HG03457 (cell line): ENCODE results near the gene ZSWIM5.
"Not testable (repeated sequence)": the region's sequence is repeated elsewhere in the genome, so short reads cannot be mapped to it uniquely, and the experiment has no call there.

ENCODE experiments used
- ATAC-seq: cut with Tn5 transposase; IDR thresholded peaks from one replicate; pipeline ENCODE4 v1.9.1; 2021; ENCODE audit warnings: moderate number of reproducible peaks; ENCODE audit not compliant: unreplicated experiment

The ZSWIM5 gene

DNA sequence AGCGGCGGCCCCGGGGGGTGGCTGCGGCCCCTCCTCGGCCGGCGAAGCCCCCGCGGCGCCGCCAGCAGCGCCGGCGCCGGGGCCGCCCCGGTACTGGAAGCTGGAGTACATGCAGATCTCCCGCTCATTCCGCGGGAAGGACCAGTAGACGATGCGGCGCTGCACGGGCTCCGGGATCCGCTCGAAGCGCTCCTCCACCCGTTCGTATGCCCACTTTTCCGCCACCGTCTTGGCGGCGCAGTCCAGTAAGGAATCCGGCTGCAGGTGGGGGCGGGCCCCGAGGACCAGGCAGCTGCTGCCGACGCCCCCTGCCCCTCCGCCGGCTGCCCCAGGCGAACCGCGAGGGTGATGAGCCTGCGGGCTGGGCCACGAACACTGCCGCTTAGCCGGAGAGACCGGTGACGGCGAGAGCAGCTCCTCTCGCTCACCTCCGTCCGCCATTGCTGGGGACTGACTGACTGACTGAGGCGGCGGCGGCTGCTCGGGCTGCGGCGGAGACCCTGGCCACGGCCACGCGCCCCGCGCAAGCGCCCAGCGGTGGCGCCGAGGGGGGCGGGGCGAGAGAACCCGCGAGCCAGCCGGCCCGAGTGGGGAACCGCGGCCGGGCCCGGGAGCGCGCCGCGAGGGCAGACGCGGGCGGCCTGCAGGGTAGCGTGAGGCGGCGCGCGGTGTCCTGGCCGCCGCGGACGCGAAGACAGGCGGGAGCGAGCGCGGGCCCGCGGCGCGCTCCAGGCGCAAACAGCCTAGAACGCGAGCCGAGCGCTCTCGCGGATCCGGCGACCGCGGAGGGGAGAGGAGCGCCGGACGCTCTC is at the start of gene ZSWIM5:
ZSWIM5 (minus strand) TSS at position 696 of the 812 bp plus-strand sequence; CDS start at position 441, 255 bp downstream.
- no peak for ATAC-seq

DNA sequence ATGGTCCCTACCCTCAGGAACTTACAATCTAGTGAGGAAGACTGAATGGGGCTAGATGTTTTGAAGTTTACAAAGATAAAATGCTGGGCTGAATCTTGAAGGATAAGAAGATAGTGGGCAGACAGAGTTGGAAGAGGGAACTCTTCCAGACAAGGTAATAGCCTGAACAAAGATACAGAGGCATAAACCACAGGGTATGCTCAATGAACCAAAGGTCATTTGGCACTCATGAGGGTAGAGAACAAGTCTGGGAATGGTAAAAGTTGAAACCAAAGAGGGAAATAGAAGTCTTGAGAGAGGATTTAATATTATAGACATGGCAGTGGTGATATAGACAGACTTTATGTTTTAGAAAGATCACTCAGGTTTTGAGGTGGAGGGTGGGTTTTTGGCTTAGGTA is 48.1 kb upstream of the ZSWIM5 start:
- ATAC-seq = no peak

DNA sequence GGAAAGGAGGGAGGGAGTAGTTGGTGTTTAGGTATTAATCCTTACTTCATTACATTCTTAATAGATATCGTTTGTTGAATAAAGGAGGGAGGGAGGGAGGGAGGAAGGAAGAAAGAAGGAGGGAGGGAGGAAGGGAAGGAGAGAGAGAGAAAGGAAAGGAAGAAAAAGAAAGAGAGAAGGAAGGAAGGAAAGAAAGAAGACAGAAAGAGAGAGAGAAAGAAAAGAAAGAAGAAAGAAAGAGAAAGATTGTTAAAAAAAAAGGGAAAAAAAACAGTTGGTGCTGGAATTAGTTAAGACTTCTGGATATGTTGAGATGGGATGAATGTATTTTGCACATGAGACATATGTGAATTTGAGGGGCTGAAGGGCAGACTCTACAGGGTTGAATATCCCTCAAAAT is 44.1 kb upstream of the ZSWIM5 start:
- no peak for ATAC-seq

DNA sequence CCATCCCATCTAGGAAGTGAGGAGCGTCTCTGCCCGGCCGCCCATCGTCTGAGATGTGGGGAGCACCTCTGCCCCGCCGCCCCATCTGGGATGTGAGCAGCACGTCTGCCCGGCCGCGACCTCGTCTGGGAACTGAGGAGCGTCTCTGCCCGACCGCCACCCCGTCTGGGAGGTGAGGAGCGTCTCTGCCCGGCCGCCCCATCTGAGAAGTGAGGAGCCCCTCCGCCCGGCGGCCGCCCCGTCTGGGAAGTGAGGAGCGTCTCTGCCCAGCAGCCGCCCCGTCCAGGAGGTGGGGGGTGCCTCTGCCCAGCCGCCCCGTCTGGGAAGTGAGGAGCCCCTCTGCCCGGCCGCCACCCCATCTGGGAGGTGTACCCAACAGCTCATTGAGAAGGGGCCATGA is 41.6 kb upstream of the ZSWIM5 start:
- not testable (repeated sequence) for ATAC-seq

DNA sequence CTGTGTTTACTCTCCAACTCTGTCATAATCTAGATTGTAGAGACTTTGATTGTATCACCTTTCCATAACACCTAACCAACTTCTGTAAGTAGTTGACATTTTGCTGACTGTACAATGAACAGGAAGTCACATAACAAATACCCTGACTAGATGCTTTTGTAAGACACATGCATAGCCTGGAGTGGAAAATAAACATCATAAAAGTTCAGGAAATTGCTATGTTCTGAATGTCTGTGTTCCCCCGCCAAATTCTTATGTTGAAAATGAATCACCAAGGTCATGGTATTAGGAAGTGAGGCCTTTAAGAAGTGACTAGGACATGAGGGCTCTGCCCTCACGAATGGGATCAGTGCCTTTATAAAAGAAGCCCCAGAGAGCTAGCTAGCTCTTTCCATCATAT is 40.4 kb upstream of the ZSWIM5 start:
- ATAC-seq = no peak

DNA sequence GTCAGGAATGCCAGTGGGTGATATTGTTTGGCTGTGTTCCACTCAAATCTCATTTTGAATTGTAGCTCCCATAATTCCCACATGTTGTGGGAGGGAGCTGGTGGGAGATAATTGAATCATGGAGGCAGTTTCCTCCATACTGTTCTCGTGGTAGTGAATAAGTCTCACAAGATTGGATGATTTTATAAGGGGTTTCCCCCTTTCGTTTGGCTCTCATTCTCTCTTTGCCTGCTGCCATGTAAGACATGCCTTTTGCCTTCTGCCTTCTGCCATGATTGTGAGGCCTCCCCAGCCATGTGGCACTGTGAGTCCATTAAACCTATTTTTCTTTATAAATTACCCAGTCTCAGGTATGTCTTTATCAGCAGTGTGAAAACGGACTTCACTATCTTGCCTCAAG is 40.0 kb upstream of the ZSWIM5 start:
- ATAC-seq = not testable (repeated sequence)

DNA sequence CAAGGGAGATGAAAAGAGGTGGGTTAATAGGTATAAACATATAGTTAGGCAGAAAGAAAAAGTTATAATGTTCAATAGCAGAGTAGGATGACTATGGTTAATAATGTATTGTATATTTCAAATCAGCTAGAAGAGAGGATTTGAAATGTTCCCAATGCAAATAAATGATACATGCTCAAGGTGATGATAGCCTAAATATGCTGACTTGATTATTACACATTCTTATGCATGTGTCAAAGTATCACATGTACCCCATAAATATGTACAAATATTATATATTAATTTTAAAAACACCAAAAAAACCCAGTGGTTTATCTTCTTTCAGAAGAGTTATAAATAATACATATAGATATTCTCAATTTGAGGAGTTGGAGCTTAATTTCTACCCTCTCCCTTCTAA is 38.3 kb upstream of the ZSWIM5 start:
- no peak for ATAC-seq

DNA sequence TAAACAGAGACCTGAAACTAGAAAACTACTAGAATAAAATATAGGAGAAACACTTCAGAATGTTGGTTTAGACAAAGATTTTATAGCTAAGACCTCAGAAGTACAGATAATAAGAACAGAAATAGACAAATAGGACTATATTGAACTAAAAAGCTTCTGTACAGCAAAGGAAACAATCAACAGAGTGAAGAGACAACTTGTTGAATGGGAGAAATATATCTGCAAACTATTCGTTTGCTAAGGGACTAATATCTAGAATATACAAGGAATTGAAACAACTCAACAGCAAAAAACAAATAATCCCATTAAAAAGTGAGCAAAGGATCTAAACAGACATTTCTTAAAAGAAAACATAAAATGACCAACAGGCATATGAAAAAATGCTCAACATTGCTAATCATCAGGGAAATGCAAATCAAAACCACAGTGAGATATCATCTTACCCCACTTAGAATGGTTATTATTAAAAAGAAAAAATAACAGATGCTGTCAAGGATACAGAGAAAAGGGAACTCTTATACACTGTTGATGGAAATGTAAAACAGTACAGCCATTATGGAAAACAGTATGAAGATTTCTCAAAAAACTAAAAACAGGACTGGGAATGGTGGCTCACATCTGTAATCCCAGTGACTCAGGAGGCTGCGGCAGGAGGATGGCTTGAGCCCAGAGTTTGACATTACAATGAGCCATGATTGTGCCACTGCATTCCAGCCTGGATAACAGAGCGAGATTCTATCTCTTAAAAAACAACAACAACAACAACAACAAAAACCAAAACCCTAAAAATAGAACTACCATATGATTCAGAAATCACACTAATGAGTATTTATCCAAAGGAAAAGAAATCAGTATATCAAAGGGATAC is 37.3 kb upstream of the ZSWIM5 start:
- no peak for ATAC-seq

DNA sequence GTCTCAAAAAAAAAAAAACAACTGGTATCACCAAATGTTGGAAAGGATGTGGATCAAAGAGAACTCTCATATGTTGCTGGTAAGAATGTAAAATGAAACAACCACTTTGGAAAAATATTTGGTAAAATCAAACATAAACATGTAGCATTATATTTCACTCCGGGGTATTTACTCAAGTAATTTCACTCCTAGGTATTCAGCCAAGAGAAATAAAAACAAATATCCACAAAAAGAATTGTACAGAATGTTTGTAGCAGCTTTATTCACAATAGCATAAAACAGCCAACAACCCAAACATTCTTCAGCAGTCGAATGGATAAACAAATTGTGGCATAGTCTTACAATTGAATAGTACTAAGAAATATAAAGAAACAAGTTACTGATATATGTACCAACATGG is 32.4 kb upstream of the ZSWIM5 start:
- no peak for ATAC-seq

DNA sequence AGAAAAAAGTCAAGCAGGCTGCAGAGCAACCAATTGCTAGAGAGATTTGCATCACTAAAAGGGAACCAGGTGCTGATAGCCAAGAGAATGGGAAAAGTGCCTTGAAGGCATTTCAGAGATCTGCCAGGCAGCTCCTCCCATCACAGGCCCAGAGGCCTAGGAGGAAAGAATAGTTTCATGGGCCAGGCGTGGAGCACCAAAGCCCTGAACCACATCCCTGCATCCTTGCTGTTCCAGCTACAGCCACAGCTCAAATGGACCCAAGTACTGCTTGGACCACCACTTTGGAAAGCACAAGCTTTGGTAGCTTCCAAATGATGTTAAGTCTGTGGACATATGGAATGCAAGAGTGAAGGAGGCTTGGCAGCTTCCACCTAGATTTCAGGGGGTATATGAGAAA is 29.7 kb upstream of the ZSWIM5 start:
- ATAC-seq = no peak

DNA sequence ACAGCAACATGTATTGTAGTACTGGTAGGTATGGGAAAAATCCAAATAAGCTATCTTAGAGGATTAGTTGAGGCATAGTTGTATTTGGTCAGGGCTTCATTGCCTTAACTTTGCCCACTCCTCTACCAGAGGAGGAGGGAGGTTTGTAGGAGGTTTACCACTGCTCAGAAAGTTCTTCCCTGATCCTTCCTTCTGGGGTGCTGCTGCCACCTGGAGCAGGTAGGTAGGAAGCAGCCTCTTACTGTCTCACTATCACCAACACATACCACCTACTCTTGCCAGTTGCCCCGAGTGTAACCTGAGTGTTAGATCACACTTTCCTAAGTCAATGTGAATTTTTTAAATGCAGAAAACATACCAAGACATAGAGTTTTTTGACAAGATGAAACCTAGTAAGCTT is 24.1 kb upstream of the ZSWIM5 start:
- no peak for ATAC-seq

DNA sequence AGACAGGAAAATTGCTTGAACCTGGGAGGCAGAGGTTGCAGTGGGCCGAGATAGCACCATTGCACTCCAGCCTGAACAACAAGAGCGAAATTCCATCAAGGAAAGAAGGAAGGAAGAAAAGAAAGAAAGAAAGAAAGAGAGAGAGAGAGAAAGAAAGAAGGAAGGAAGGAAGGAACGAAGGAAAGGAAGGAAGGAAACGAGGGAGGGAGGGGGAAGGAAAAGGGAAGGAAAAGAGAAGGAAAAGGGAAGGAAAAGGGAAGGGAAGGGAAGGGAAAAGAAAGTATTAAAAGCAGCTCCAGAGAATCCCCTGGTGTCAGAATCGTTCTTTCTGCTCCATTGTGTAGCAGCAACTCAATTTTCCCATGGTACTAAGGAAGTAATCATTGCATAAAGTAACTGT is 19.2 kb upstream of the ZSWIM5 start:
- ATAC-seq = no peak

DNA sequence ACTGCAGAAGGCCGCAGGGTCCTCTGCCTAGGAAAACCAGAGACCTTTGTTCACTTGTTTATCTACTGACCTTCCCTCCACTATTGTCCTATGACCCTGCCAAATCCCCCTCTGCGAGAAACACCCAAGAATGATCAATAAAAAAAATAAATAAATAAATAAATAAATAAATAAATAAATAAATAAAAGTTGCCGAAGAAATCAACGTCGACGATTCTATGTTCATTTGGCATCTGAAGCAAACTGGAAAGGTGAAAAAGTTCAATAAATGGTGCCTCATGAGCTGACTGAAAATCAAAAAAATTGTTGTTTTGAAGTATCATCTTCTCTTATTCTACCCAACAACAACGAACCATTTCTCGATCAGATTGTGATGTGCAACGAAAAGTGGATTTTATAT is 17.3 kb upstream of the ZSWIM5 start:
- not testable (repeated sequence) for ATAC-seq

DNA sequence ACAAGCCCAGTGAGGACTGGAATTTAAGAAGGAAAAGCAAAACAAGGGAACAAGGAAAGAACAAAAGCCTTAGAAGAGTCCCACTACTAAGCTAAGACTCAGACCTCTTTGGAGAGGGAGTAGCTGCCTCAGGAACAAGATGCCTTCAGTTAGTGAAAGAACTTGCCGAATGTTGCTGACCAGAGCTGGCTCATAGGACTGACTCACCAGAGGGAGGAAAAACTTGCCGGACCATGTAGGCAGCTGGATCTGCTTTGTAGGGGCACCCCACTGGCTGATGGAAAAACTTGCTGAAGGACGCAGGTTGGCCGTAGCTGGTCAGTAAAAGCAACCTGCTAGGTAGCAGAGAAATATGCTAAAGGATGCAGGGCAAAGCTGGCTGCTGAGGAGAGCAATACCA is 15.3 kb upstream of the ZSWIM5 start:
- no peak for ATAC-seq

DNA sequence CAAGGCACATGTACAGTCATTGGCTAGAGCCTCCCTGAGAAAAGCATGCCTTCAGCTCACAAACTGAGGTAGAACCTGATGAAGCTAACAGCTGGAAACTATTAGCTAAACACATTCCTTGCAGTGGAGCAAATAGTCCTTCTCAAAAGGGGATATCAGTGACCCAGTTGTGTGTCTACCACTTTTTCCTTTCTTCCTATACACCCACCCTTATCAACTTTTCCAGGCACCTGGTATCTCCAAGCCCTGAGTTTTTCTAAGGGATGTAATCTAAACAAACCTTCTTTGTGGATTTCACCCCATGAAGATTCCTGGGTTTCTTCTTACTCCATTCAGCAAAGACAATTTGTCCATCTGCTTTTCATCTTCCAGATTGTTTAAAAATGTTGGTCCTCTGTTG is 10.5 kb upstream of the ZSWIM5 start:
- no peak for ATAC-seq

DNA sequence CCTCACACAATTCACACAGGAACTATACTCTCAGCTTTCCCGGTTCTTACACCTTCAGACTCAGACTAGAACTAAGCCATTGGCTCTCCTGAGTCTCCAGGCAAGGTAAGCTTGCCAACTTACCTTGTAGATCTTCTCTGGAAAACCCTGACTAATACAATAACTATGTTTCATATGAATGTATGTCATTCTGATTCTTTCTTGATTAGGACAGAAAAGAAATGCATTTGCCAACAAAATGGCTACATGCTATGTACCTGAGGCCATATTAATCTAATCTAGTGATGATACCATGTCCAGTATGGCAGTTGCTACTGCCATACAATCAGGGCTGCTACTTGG is 9.8 kb upstream of the ZSWIM5 start:
- no peak for ATAC-seq

DNA sequence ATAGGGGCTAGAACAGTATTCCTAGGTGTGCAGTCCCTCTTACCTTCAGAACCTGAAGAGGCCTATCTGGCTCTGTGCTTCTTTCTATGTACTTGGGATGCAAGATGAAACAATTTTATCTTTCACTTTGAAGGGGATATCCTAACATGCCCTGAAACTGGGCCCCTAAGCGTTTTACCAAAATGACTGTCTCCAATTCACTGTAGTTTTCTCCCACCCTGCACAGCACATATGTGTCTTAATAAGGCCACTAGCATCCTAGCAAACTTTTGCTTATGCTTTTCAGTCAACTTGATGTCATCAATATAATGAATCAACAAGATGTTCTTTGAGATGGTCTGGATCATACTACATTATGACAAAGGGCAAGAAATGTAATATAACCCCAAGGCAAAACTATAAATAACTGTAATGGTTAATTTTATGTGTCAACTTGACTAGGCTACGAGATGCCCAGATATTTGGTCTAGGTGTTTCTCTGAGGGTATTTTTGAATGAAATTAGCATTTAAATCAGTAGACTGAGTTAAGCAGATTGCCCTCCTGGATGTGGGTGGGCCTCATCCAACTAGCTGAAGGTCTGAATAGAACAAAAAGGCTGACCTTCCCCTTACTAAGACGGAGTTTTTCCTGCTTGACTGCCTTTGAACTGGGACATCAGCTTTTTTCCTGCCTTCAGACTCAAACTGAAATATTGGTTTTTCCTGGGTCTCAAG is 9.2 kb upstream of the ZSWIM5 start:
- ATAC-seq = no peak

DNA sequence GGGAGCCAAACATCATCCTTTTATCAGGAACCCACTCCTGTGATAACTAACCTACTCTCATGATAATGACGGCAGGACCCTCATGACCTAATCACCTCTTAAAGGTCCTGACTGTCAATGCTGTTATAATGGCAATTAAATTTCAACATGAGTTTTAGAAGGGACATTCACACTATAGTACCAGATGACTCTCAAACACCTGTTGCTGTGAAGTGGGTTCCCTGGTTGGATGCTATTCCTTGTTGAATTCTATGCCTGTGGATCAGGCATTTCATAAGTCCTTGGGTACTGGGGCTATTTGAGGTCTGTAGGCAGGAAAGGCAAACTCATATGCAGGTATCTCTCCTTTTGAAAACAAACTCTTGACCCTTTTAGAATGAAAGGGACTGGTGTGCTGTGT is 7.5 kb upstream of the ZSWIM5 start:
- ATAC-seq = no peak

DNA sequence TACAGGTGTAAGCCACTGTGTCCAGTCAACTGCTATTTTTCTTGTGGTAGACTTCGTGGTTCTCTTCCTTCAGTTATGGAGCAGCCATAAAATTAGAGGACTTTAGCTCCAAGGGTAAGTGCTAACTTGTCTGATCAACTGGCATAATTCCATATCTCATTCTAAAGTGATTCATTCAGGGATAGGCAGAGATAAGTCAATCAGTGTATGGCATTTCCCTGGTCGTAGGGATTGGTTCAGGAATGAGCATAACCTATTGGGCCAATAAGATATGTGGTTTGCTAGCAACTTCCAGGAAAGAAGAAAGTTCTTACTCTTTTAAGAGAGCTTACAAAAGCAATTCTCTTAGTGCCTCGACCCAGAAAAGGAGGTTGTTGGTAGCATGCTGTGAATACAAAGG is 4.7 kb upstream of the ZSWIM5 start:
- no peak for ATAC-seq

DNA sequence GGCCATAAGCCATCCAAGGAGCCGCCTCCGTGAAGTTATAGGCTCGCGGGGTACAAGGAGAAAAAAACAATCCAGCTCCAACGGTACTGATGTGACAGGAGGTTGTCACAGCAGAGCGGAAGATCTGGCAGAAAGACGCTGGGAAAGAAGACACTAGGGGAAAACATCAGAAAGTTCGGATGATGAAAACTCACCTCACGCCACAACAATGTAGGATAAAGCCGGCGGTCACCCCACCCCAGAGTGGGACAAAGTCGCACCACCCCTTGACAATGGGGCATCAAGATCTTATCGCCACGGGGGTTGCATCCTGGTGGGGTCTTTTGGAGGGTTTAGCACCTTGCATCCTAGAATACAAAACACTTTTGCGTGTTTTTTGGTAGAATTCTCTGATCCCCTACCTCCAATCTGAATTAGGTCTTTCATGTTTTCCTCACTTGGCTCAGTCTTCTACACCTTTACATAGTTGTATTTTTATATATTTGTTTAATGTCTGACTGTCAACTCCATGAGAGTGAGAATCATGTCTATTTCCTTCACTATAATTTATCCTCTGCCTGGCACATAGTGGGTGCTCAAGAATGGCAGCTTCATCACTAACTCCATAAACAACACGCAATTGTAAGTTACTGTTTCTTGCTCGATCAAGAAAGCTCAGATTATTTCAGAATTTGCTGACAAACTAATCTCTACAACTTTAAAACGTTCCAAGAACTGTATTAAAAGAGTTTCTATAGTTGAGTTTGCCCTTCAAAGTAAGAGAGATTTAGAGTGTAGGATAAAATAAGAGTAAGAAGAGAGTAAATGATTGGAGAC is 611 bp upstream of the ZSWIM5 start:
- ATAC-seq = no peak
